GM21423 (cell line): ENCODE results near the gene HMGB4.

Source experiments
- ATAC-seq: cut with Tn5 transposase; IDR thresholded peaks from one replicate; pipeline ENCODE4 v1.9.1; 2021; ENCODE audit warnings: mild to moderate bottlenecking, moderate library complexity; ENCODE audit not compliant: unreplicated experiment

HMGB4 gene

GRCh38 chr1:33846861-33847260, 17.0 kb upstream of the HMGB4 start:
- ATAC-seq, result no peak

- no peak for ATAC-seq
These were observed 15.5 kb upstream of the HMGB4 start for GRCh38 chr1:33848205-33848937.

- no peak for ATAC-seq
These were observed 14.7 kb upstream of the HMGB4 start for GRCh38 chr1:33849211-33849610.

GRCh38 chr1:33850481-33850880, 13.4 kb upstream of the HMGB4 start:
- no peak for ATAC-seq

- ATAC-seq, result no peak
These were observed 11.2 kb upstream of the HMGB4 start for GRCh38 chr1:33852711-33853110.

- no peak for ATAC-seq
These were observed 10.4 kb upstream of the HMGB4 start for GRCh38 chr1:33853431-33853830.

GRCh38 chr1:33854091-33854490, 9.8 kb upstream of the HMGB4 start:
- no peak for ATAC-seq

GRCh38 chr1:33860671-33861070, 3.2 kb upstream of the HMGB4 start:
- no peak for ATAC-seq

GRCh38 chr1:33864460-33865389, 846 bp downstream of the HMGB4 start:
- no peak for ATAC-seq

GRCh38 chr1:33866281-33866680, 2.4 kb downstream of the HMGB4 start:
- ATAC-seq, result no peak

GRCh38 chr1:33867684-33868083, 3.8 kb downstream of the HMGB4 start:
- no peak for ATAC-seq

GRCh38 chr1:33872275-33872674, 8.4 kb downstream of the HMGB4 start:
- no peak for ATAC-seq

- ATAC-seq, result no peak
These were observed 8.8 kb downstream of the HMGB4 start for GRCh38 chr1:33872683-33873082.

- ATAC-seq, result no peak
These were observed 10.8 kb downstream of the HMGB4 start for GRCh38 chr1:33874636-33875035.

GRCh38 chr1:33875862-33876261, 12.0 kb downstream of the HMGB4 start:
- no peak for ATAC-seq

GRCh38 chr1:33876970-33877650, 13.2 kb downstream of the HMGB4 start:
- ATAC-seq, result no peak

- no peak for ATAC-seq
These were observed 14.5 kb downstream of the HMGB4 start for GRCh38 chr1:33878392-33878791.

GRCh38 chr1:33880305-33880704, 16.4 kb downstream of the HMGB4 start:
- ATAC-seq, result no peak

GRCh38 chr1:33886496-33886895, 22.6 kb downstream of the HMGB4 start:
- no peak for ATAC-seq

GRCh38 chr1:33893147-33893830, 29.4 kb downstream of the HMGB4 start:
- no peak for ATAC-seq

GRCh38 chr1:33895396-33895795, 31.5 kb downstream of the HMGB4 start:
- ATAC-seq, result no peak
